SK-MEL-5 (cell line): ENCODE measurements around the gene PRDX6. TPM values are rescaled to one million over a fixed set of nuclear protein-coding genes. Genes with fewer than 3 reads are reported as not detected.
"Not testable (repeated sequence)": the region's sequence is repeated elsewhere in the genome, so short reads cannot be mapped to it uniquely, and the experiment has no call there.

Source experiments
- DNase-seq: peaks from one replicate; pipeline ENCODE4 v3.0.0-alpha.2; 2016; ENCODE audit warnings: low read depth, low spot score
- in situ Hi-C: cut with HindIII; loops from 2 replicates; pipeline ENCODE4 v1.10.0; 2016; ENCODE audit warnings: low sequenced_read_pairs, high pct_unique_total_duplicates, low pct_unique_long_range_greater_than_20kb
- total RNA-seq: library from RNA; depleted of rRNA; stranded (reverse); fragments of >200 nt; shearing (Covaris generic); gene quantifications from 2 replicates; pipeline ENCODE4 v1.2.3, GENCODE V29; 2014

Gene PRDX6
- total RNA-seq, 1 experiment from 2014 or later = 214 TPM

DNA sequence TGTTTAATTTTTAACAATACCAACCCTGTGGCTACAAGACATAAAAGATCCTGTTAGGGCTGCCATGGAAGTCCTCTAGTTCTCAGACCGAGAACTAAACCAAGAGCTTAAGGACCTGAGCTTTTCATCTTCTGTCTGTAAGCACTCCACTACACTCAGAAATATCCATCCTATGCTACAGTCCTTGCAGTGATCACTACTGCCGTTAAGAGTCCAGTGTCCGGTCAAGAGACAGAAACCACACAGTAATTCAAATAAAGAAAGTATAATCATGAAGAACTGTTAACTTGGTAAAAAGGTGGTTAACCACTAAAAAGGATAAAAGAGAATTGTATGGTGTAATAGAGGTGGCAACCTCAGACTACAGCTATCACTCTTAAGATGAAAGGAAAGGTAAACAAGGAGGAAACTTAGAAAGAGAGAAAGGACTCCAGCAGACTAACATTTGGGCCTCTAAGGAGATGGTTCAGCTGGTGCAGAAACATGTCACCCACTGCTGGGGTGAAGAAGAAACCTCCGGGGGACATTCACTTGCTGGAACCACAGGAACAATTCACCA is 22.1 kb upstream of the PRDX6 start:
- DNase-seq = no peak
- in situ Hi-C loops = no loop called here

DNA sequence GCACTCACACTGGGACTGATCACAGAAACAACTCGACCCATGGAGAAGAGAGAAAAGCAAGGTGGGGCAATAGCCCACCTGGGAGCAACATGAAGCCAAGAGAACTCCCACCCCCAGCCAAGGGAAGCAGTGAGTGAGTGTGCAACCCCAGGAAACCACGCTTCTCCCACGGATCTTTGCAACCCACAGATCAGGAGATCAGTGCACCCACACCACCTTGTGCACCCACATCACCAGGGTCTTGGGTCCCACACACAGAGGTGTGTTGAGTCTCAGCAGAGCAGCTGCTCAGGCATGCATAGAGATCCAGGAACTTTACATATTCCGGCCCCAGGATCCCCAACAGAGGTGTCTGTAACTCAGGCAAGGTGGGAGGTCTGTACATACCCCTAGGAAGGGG is 17.2 kb upstream of the PRDX6 start:
- DNase-seq = no peak
- in situ Hi-C loops = no loop called here

DNA sequence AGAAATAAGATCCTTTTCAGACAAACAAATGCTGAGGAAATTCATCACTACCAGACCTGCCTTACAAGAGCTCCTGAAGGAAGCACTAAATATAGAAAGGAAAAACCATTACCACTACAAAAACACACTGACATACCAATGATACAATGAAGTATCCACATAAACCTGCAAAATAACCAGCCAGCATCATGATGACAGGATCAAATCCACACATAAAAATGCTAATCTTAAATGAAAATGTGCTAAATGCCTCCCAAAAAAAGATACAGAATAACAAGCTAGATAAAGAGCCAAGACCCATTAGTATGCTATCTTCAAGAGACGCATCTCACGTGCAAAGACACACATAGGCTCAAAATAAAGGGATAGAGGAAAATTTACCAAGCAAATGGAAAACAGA is 14.5 kb upstream of the PRDX6 start:
- in situ Hi-C loops, DNase-seq: not testable (repeated sequence)

DNA sequence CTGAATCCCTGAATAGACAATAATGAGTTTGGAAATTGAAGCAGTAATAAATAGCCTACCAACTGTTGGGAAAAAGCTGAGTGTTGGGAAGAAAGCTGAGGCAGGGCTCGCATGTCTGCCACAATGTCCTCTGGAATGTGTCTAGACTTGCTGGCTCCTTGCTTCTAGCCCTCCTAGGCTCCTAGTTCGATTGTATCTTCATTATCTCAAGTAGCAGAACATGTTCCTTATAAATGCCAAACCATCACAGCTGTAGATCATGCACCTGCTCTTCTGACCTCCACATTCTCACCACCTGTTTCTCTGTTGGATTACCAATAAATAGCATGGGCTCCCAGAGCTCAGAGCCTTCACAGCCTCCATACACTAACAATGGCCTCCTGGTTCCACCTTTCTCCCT is 12.9 kb upstream of the PRDX6 start:
- in situ Hi-C loops, DNase-seq: not testable (repeated sequence)

DNA sequence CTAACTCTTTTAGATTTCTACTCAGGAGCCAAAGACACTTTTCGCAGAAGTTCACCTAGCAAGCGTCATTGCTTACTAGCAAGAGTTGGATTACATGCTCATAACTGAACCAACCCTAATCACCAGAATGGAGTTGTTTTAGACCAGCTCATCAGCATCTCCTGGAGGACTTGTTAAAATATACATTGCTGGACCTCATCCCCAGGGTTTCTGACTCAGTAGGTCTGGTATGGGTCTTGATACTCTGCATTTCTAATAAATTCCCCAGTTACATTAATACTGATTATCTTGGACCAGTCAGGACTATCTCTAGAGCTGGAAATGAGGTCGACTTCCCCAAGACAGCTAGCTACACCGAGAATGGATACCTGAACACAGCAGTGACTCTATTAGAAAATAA is 9.7 kb upstream of the PRDX6 start:
- DNase-seq = no peak
- in situ Hi-C loops = no loop called here

DNA sequence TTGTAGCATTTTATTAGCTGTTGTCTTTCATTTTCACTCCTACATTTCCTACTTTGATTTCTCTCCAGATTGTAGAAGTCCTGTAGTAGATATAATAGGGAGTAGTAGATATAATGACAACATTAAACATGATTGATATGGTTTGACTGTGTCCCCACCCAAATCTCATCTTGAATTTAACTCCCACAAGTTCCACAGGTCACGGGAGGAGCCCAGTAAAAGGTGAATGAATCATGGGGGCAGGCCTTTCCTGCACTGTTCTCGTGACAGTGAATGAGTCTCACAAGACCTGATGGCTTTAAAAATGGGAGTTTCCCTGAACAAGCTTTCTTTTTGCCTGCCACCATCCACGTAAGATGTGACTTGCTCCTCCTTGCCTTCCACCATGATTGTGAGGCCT is 7.5 kb upstream of the PRDX6 start:
- in situ Hi-C loops = no loop called here
- DNase-seq = no peak

DNA sequence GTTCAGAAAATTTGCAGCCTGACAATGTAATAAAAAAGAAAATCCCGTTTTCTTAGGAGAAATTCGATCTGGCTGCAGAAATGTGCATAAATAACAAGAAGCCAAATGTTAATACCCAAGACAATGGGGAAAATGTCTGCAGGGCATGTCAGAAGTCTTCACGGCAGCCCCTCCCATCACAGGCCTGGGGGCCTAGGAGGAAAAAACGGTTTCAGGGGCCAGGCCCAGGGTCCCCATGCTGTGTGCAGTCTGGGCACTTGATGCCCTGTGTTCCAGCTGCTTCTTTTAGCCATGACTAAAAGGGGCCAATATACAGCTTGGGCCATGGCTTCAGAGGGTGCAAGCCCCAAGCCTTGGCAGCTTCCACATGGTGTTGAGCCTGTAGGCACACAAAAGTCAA is 6.5 kb upstream of the PRDX6 start:
- in situ Hi-C loops = no loop called here
- no peak for DNase-seq

DNA sequence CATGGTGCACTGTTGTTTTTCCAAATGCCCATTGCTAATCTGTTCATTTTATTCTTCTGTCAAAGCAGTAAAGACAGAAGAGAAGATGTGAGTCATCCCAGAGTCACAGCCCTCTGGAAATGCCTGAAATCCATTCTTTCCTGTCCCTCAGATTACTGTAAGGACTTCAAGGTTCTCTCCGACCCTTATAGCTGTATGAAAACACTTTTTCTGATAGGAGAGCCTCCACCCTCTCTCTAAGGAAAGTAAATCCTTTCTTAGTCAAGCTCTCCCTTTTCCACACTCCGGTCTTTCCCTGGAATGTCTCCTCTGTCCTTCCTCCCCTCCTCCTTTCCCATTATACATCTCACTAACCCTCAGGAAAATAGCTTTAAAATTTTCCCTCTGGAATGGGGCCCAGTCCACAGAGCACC is 3.5 kb upstream of the PRDX6 start:
- in situ Hi-C loops = no loop called here
- DNase-seq = no peak

DNA sequence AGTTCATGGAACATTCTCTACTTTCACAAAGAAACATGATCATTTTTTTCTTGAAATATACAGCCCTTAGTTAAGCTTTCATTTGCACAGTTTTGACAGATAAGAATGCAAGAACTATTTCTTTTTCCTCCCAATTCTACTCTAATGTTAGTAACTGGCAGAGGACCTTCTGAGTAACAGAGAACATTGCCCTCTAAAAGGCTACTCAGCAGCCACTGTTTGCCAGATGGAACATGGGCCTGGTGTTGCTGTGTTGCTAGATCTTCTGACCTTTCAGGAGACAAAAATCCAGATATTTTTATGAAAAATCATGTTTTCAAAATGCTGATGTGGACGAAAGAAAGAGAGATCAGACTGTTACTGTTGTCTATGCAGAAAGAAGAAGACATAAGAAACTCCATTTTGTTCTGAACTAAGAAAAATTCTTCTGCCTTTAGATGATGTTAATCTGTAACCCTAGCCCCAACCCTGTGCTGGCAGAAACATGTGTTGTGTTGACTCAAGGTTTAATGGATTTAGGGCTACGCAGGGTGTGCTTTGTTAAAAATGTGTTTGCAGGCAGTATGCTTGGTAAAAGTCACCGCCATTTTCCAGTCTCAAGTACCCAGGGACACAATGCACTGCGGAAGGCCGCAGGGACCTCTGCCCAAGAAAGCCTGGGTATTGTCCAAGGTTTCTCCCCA is 2.9 kb upstream of the PRDX6 start:
- no peak for DNase-seq
- in situ Hi-C loops = no loop called here

DNA sequence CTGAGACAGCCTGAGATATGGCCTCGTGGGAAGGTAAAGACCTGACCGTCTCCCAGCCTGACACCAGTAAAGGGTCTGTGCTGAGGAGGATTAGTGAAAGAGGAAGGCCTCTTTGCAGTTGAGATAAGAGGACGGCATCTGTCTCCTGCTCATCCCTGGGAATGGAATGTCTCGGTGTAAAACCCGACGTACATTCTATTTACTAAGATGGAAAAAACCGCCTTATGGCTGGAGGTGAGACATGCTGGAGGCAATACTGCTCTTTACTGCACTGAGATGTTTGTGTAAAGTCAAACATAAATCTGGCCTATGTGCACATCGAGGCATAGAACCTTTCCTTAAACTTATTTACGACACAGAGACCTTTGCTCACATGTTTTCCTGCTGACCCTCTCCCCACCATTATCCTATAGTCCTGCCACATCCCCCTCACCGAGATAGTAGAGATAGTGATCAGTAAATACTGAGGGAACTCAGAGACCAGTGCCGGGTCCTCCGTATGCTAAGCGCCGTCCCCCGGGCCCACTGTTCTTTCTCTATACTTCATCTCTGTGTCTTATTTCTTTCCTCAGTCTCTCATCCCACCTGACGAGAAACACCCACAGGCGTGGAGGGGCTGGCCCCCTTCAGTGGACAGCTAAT is 2.2 kb upstream of the PRDX6 start:
- in situ Hi-C loops = not testable (repeated sequence)

DNA sequence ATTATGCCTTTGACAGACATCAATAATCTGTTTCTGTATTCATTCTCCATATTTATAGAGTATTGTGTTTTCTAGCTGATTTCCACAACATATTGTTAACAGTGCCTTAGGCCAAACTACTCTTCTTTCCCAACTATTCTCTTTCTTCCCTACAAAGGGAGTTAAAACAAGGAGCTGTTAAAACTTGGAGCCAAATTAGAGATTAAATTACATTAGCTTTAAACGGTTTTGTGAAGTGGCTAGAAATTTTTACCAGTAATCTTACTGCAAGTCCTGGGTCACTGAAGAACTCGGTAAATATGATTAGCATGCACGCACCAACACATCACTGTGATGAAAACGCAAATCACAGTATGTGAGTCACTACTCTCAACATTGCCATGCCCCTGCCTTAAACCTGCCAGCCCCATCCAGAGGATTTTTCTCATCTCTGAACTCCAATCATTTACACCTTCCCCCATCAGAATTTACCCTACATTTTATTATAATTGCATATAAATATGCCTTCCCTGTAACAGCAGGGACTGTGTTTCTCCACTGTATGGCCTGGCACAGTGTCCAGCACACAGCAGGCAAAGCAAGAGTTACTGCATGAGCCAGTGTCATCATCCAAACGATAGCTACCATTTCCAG is 1.5 kb upstream of the PRDX6 start:
- in situ Hi-C loops = no loop called here
- peak; percentile 2 for DNase-seq

More for the DNA sequence above, 2.2 kb upstream of the PRDX6 start:
- DNase-seq = not testable (repeated sequence)

DNA sequence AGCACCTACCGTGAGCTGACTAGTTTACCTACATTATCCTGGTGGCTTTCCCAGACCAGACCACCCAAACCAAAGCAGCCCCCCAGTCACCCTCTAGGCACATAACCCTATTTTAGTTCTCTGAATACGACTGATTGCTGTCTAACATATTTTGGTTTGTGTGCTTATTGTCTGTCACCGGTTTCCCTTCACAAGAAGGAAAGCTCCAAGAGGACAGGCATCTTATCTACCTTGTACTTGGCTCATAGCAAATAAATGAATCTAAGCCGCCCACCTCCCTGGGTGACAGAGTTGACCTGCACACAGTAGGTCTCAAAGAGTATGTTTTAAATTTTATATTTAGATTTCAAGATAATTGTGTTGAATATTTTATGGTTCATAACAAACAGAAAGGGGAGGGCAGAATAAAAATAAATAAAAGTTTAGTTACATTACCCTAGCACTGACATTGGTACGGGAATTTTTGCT is 904 bp upstream of the PRDX6 start:
- in situ Hi-C loops = no loop called here
- no peak for DNase-seq

DNA sequence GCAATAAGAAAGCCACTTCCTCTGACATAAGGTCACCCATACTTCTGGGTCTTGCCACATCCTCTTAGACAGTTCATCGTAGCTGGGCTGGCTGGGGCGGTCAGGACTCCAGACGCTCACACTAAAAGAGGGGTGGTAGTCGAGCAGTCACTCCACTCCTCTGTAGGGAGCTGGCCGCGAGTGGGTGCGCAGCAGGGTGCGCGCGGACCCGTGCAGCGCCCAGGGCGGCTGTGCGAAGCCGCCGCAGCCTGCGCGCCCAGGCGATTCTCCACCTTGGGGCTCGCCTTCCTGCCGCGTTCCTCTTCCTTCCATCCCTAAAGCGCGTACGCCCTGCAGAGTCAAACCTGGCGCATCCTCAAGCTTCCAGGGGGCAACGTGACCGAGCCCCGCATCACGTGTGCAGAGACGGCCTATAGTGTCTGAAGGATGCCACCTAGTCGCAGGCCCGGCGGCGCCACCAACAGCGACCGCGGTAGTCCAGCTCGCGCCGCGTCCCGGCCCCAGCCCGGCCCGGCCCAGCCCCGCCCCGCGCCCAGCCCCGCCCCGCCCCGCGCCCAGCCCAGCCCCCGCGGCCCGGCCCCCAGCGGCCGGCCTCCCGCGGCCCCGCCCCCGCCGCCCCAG is 360 bp upstream of the PRDX6 start:
- in situ Hi-C loops = no loop called here
- peak; percentile 81 for DNase-seq

DNA sequence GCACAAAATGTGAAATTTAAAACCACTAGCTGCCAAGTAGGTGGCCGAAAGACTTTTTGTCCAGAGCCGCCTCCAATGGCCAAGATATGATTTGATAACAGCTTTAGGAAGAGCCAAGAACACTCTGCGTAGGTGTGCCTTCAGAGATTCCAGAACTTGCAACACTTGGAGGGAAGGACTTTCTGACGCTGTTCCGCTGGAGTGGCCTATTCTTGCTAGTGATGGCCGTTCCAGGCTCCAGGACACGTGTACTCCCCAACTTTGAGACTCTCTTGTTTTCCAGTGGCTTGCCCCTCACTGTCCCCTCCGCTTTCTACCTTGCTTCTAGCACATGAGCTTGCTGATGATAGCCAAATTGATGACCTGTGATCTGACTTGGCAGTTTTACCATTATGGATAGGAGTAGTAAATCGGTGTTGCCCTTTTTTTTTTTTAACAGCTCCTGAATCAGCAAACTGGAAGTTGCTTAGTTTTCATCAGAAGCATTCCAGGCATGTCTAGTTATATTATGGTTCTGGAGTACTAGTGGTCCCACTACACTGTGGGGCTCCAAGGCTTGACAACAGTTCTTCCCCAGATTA is 1.0 kb downstream of the PRDX6 start:
- in situ Hi-C loops = no loop called here
- peak; percentile 46 for DNase-seq

DNA sequence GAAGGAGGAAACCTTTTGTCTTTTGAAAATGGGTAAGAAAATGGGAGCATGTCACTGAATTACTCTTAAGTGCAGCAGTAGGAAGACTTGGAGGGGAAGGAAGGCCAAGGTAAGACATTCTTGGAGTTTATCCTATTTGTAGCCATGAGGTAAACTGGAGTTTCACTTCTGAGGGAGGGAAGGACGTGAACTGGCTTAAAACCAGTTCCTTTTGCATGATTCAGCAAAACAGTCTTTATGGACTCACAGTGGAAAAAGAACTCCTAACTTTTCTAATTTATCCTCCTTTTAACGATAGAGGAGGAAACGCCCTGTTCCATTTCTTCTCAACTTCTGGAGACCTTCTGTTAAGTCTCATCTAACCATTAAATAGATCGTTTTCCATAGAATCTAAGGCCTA is 2.5 kb downstream of the PRDX6 start:
- in situ Hi-C loops = no loop called here
- DNase-seq = no peak

DNA sequence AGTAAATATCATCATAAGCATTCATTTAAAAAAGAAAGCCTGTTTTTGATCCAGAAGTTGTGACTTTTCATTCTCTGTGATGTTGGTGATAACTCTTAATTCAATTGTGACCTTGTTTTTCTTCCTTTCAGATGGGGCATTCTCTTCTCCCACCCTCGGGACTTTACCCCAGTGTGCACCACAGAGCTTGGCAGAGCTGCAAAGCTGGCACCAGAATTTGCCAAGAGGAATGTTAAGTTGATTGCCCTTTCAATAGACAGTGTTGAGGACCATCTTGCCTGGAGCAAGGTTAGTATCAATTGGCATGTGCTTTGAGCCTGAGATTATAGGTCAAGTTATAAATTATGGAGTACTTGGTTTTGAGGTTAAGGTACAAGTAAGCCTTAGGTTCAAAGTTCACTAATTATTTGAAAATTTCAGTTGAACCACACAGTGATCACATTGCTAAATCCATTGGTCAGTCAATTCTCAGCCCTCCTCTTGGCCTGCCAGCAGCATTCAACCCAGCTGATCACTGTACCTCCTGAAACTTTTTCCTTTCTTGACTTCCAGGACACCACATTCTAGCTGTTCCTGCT is 4.1 kb downstream of the PRDX6 start:
- in situ Hi-C loops = no loop called here
- DNase-seq = no peak

DNA sequence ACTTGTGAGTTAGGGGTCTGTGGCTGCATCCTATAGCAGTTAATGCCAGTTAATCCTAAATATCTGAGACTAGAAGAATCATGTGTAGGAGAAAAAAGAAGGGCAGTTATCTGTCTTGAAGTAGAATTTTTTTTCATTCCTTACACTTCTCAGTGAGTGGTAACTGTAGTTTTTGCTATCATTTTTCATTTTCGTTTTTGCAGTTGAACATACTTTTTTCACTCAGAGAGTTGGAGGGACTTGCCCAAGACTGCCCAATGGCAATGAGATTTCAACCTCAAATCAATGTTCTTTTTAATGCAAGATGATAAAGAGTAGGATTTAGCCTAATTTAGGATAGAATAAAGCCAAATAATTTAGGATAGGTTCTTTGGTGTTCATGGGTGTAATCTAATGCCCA is 5.5 kb downstream of the PRDX6 start:
- DNase-seq = no peak
- in situ Hi-C loops = no loop called here

DNA sequence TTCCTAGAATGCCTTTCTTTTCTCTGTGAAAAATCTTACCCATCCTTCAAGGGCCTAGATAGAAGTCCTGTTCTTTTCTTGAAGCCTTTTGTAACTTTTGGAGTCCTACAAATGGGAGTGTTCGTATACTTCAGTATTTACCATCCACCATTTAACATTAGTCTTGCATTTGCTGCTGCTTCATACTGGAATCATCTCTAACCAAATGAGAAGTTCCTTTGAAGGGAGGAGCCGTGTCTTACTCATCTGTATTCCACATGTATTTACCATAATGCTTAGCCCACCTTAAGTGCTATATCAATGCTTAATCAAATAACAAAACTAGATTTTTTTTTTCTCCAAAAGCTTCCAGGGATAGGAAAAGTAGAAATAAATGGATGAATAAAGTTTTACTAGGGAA is 7.1 kb downstream of the PRDX6 start:
- in situ Hi-C loops = no loop called here
- no peak for DNase-seq
